ENCODE measurements around the gene SMARCB1.

The SMARCB1 gene

GRCh38 chr22:23837496-23837859 lies 50.7 kb downstream of the SMARCB1 start:
- no peak for TF ChIP-seq CTCF (IDR thresholded peaks at IDR 0.05; ENCODE audit: low read depth, low read length)
- no peak overlapping the region for H3K4me3 ChIP-seq (replicated peaks in 1 of 2; ENCODE audit: low read depth in 2 of 2, low read length in 2 of 2)
- no peak for DNase-seq (ENCODE audit: low read depth in 2 of 2)

DNA sequence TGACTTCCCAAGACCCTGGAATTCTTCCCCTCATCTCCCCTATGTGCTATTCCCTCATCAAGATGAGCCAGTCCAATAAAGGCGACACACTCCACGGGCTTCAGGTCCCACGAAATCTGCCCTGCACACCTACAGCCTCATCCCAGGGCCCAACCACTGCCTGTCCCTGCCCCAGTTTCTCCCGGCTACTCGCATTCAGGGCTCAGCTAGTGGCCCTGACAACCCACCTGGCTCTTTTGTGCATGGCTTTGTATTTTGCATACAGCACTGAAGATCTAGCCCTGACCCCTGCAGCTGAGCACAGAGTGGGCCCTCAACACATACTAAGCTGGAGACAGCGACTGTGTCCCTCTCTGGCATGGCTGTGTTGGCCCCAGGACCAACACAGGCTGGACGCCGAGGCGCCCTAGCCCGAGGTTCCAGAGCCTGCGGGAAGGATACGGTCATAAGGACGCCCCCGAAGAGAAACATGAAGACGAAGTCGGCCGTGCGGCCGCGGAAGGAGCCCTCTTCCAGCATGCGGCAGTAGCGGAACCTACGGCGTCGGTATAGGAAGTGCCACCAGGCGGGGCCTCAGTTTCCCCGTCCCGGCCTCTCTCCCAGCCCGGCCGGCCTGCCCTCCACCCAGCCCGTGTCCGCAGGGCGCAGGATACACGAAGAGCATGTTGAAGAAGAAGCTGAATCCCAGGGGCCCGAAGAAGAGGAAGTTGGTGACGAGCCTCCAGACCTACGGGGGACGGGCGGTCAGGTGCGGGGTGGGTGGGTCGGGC lies 51.3 kb downstream of the SMARCB1 start:
- no peak for DNase-seq (ENCODE audit: low read depth in 2 of 2)
- H3K4me3 ChIP-seq (replicated peaks in 1 of 2; ENCODE audit: low read depth in 2 of 2, low read length in 2 of 2): peak overlapping the region in 1 of 2 donors; percentile 24
- TF ChIP-seq CTCF (IDR thresholded peaks at IDR 0.05; ENCODE audit: low read depth, low read length): no peak

- TF ChIP-seq CTCF (IDR thresholded peaks at IDR 0.05; ENCODE audit: low read depth, low read length): no peak
- peak within 1 kb of the TSS; percentile 37 to 55 for H3K4me3 ChIP-seq (replicated peaks in 1 of 2; ENCODE audit: low read depth in 2 of 2, low read length in 2 of 2)
- peak; percentile 97 for DNase-seq (ENCODE audit: low read depth in 2 of 2)
Observed at GRCh38 chr22:23838681-23839468, 52.1 kb downstream of the SMARCB1 start, which contains the start of gene DERL3. Gene DERL3 (minus strand): TSS chr22:23839006. CDS start chr22:23838987, 19 bp downstream.

DNA sequence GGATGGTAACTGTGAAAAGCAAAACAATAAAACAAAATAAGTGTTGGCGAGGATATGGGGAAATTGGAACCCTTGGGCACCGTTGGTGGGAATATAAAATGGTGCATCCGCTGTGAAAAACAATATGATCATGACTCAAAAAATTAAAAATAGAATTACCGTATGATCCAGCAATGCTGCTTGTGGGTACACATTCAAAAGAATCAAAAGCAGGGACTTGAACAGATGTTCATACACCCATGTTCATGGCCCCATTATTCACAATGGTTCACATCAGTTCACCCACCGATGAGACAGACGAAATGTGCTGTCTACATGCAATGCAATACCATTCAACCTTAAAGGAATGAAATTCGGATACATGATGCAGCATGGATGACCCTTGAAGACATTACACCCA lies 53.3 kb downstream of the SMARCB1 start:
- DNase-seq (ENCODE audit: low read depth in 2 of 2): no peak
- no peak for TF ChIP-seq CTCF (IDR thresholded peaks at IDR 0.05; ENCODE audit: low read depth, low read length)
- no peak overlapping the region for H3K4me3 ChIP-seq (replicated peaks in 1 of 2; ENCODE audit: low read depth in 2 of 2, low read length in 2 of 2)

GRCh38 chr22:23841292-23841691 lies 54.5 kb downstream of the SMARCB1 start:
- no peak for TF ChIP-seq CTCF (IDR thresholded peaks at IDR 0.05; ENCODE audit: low read depth, low read length)
- DNase-seq (ENCODE audit: low read depth in 2 of 2): no peak
- H3K4me3 ChIP-seq (replicated peaks in 1 of 2; ENCODE audit: low read depth in 2 of 2, low read length in 2 of 2): no peak overlapping the region

- TF ChIP-seq CTCF (IDR thresholded peaks at IDR 0.05; ENCODE audit: low read depth, low read length): no peak
- DNase-seq (ENCODE audit: low read depth in 2 of 2): no peak
- H3K4me3 ChIP-seq (replicated peaks in 1 of 2; ENCODE audit: low read depth in 2 of 2, low read length in 2 of 2): no peak overlapping the region
Observed at GRCh38 chr22:23841736-23842445, 55.1 kb downstream of the SMARCB1 start.

Measured in cardiac fibroblast (primary cell).